K562 (cell line): Measurements from ENCODE around the gene SCRG1. TPM values are rescaled to one million over a fixed set of nuclear protein-coding genes. Genes with fewer than 3 reads are reported as not detected.
A peak's percentile ranks its signal among the peaks of the same experiment; 100 is the strongest.

Source experiments
- ATAC-seq: fragments of 200-7000 bp; cut with Tn5 transposase; 3 replicates; pipeline ENCODE4 v1.9.1; 2020; ENCODE audit warnings: moderate library complexity
- BruUV-seq: library from RNA; stranded (reverse); fragments of 400-500 nt; replicated peaks from 2 replicates; lab custom pipeline; 2021; lab: Mats Ljungman, UMichigan
- CTCF ChIA-PET: fragments of 300-600 bp; formaldehyde crosslinking; extraction: SDS; loops from one replicate; lab custom pipeline; 2021; ENCODE audit warnings: low intra/inter-chr PET ratio; lab: Yijun Ruan, JAX
- POLR2A ChIA-PET: fragments of 300-600, 350-650 bp; sonication (Branson Sonifier 250); formaldehyde crosslinking; extraction: SDS; loops from one replicate; lab custom pipeline; 2021; ENCODE audit warnings: antibody characterized with exemption, inconsistent platforms; lab: Yijun Ruan, JAX
- DNase-seq, 4 experiments: peaks; one replicate each; pipeline versions ENCODE4 v3.0.0 to v3.0.0-alpha.2; 2011 to 2018; ENCODE audit warnings: low spot score in 3 of 4, mixed read lengths in 3 of 4; ENCODE audit errors: extremely low read depth in 1 of 4
- FAIRE-seq: peaks from 2 replicates; lab custom pipeline; 2011; peaks lifted over from hg19 to GRCh38; lab: Jason Lieb, UNC
- H2AFZ ChIP-seq: 2 replicates; pipeline ENCODE4 v1.6.0; 2011; ENCODE audit warnings: low read depth, low read length, control low read depth, inconsistent platforms
- H3K27ac ChIP-seq: fragments of 200-600 bp; 3 replicates; pipeline ENCODE4 v1.8.0; 2011; ENCODE audit warnings: low read depth, mild to moderate bottlenecking, control low read depth, inconsistent platforms, low read length, moderate library complexity, mixed read lengths; ENCODE audit errors: extremely low read depth
- H3K27me3 ChIP-seq, 2 experiments: fragments of 300-600 bp in 1 of 2; 2 replicates in 1 of 2; 3 replicates in 1 of 2; pipeline versions ENCODE4 v1.6.0 to v1.8.0; 2011; ENCODE audit warnings: inconsistent platforms in 2 of 2, low read length in 2 of 2, mild to moderate bottlenecking in 1 of 2, mixed read lengths in 1 of 2, moderate library complexity in 1 of 2; ENCODE audit not compliant: control insufficient read depth in 2 of 2, insufficient read depth in 2 of 2
- H3K36me3 ChIP-seq: fragments of 300-600 bp; 3 replicates; pipeline ENCODE4 v1.8.0; 2011; ENCODE audit warnings: mild to moderate bottlenecking, low read length, inconsistent platforms; ENCODE audit not compliant: control insufficient read depth, insufficient read depth
- H3K4me1 ChIP-seq, 2 experiments: fragments of 200-600 bp in 1 of 2; replicated peaks in 1 of 2; 2 replicates in 1 of 2; 3 replicates in 1 of 2; pipeline versions ENCODE4 v1.5.1 to v1.8.0; 2011; ENCODE audit warnings: inconsistent platforms in 2 of 2, low read length in 2 of 2, mild to moderate bottlenecking in 1 of 2, mixed read lengths in 1 of 2, moderate library complexity in 1 of 2; ENCODE audit not compliant: control insufficient read depth in 2 of 2, insufficient read depth in 2 of 2
- H3K4me2 ChIP-seq: 2 replicates; pipeline ENCODE4 v1.6.1; 2011; ENCODE audit warnings: low read length, control low read depth, inconsistent platforms, mixed read lengths; ENCODE audit not compliant: insufficient read depth
- H3K4me3 ChIP-seq: fragments of 200-600 bp; sonication (generic), shearing (Covaris generic); 2 replicates; pipeline ENCODE4 v1.5.1; 2016; ENCODE audit warnings: control low read depth, inconsistent platforms
- H3K79me2 ChIP-seq: fragments of 200-600 bp; 3 replicates; pipeline ENCODE4 v1.8.0; 2011; ENCODE audit warnings: low read length, inconsistent platforms; ENCODE audit not compliant: control insufficient read depth, insufficient read depth
- H3K9ac ChIP-seq, 2 experiments: 2 replicates each; pipeline versions ENCODE4 v1.6.0 to v1.6.1; 2011; ENCODE audit warnings: low read depth in 2 of 2, low read length in 2 of 2, control low read depth in 1 of 2, inconsistent platforms in 1 of 2, mild to moderate bottlenecking in 1 of 2, mixed read lengths in 1 of 2; ENCODE audit not compliant: insufficient read depth in 1 of 2
- H3K9me1 ChIP-seq: one replicate; pipeline ENCODE4 v1.6.0; 2011; ENCODE audit warnings: inconsistent platforms, mild to moderate bottlenecking, low read length, moderate library complexity; ENCODE audit not compliant: control insufficient read depth, insufficient read depth
- H3K9me3 ChIP-seq: replicated peaks from 2 replicates; pipeline ENCODE4 v1.5.1; 2011; ENCODE audit warnings: low read depth, low read length, inconsistent platforms; ENCODE audit not compliant: control insufficient read depth, insufficient read depth
- H4K20me1 ChIP-seq: replicated peaks from 2 replicates; pipeline ENCODE4 v1.6.1; 2011; ENCODE audit warnings: low read length, inconsistent platforms, mixed read lengths; ENCODE audit not compliant: control insufficient read depth, insufficient read depth
- ARID1B ChIP-seq: fragments of 450-650 bp; IDR thresholded peaks from 2 replicates; pipeline ENCODE4 v1.6.1; 2016; ENCODE audit warnings: antibody characterized with exemption, mild to moderate bottlenecking, inconsistent platforms
- ATF3 ChIP-seq, 2 experiments: fragments of 450-650 bp in 1 of 2; sonication (generic) in 1 of 2; formaldehyde crosslinking in 1 of 2; IDR thresholded peaks in 1 of 2; conservative IDR thresholded peaks in 1 of 2; 2 replicates each; pipeline versions ENCODE4 v1.6.1 to v1.8.1; 2016 to 2023; ENCODE audit warnings: mild to moderate bottlenecking in 2 of 2, moderate library complexity in 2 of 2, inconsistent platforms in 1 of 2, missing genetic modification reagents in 1 of 2
- BRF1 ChIP-seq: IDR thresholded peaks from 3 replicates; pipeline ENCODE4 v1.6.1; 2011; ENCODE audit warnings: borderline replicate concordance, mild to moderate bottlenecking; ENCODE audit not compliant: insufficient read length; ENCODE audit errors: extremely low read depth
- CBFA2T3 ChIP-seq: fragments of 450-650 bp; IDR thresholded peaks from 2 replicates; pipeline ENCODE4 v1.6.1; 2017
- CEBPB ChIP-seq: fragments of 450-650 bp; IDR thresholded peaks from 2 replicates; pipeline ENCODE4 v1.6.1; 2016; ENCODE audit warnings: missing genetic modification characterization, missing compliant biosample characterization
- CEBPG ChIP-seq, 3 experiments: fragments of 200-800 bp in 1 of 3; sonication (Bioruptor generic) in 1 of 3; sonication (generic) in 1 of 3; formaldehyde crosslinking in 1 of 3; IDR thresholded peaks in 2 of 3; conservative IDR thresholded peaks in 1 of 3; 2 replicates each; pipeline versions ENCODE4 v1.6.1 to v1.8.0; 2016 to 2022; ENCODE audit warnings: missing compliant biosample characterization in 2 of 3, missing genetic modification characterization in 2 of 3, mild to moderate bottlenecking in 1 of 3, missing genetic modification reagents in 1 of 3
- JUND ChIP-seq, 2 experiments: IDR thresholded peaks; 2 replicates in 1 of 2; 3 replicates in 1 of 2; pipeline ENCODE4 v1.6.1; 2011; ENCODE audit warnings: borderline replicate concordance in 2 of 2, low read depth in 2 of 2, low read length in 2 of 2, improper control_type of control experiment in 1 of 2, missing biosample characterization in 1 of 2, missing genetic modification characterization in 1 of 2, missing genetic modification reagents in 1 of 2
- RFX7 ChIP-seq: fragments of 250-450 bp; sonication (Bioruptor Pico); IDR thresholded peaks from 2 replicates; pipeline ENCODE4 v1.5.1; 2021; ENCODE audit warnings: mild to moderate bottlenecking
- TARDBP ChIP-seq: fragments of 450-650 bp; IDR thresholded peaks from 2 replicates; pipeline ENCODE4 v1.6.1; 2016
- TEAD4 ChIP-seq, 2 experiments: sonication (generic) in 1 of 2; formaldehyde crosslinking in 1 of 2; IDR thresholded peaks; 2 replicates each; pipeline versions ENCODE4 v1.6.1 to v1.8.0; 2012 to 2022; ENCODE audit warnings: borderline replicate concordance in 1 of 2, inconsistent platforms in 1 of 2, low read length in 1 of 2, mild to moderate bottlenecking in 1 of 2, missing genetic modification reagents in 1 of 2
- TRIM24 ChIP-seq, 2 experiments: fragments of 450-650 bp; IDR thresholded peaks; 2 replicates each; pipeline ENCODE4 v1.6.1; 2016
- in situ Hi-C: fragments of 300-500 bp; cut with MboI; formaldehyde crosslinking; loops from 4 replicates; pipeline ENCODE4 v1.15.0; 2018; ENCODE audit warnings: inconsistent platforms, mixed read lengths
- intact Hi-C: fragments of 100-400 bp; cut with micrococcal nuclease; formaldehyde crosslinking; loops from 2 replicates; pipeline ENCODE4 v1.14.2; 2022
- polyA plus RNA-seq, 8 experiments: library from polyadenylated mRNA; depleted of rRNA in 4 of 8; stranded (reverse) in 5 of 8; unstranded in 3 of 8; fragments of >200 nt; fragmentation: Nextera tagmentation in 2 of 8; fragmentation: Illumina TruSeq in 1 of 8; extraction: Ambion mirVana in 2 of 8; extraction: Trizol in 1 of 8; gene quantifications; 2 replicates each; pipeline versions ENCODE4 v1.2.1 to v1.2.3, GENCODE V29; 2011 to 2014; ENCODE audit warnings: inconsistent platforms in 1 of 8, missing spikeins in 1 of 8
- total RNA-seq, 7 experiments: library from RNA; depleted of rRNA in 6 of 7; stranded (reverse); fragments of >200 nt in 6 of 7; fragmentation: Illumina TruSeq in 2 of 7; extraction: Trizol in 2 of 7; gene quantifications; 2 replicates each; pipeline versions ENCODE4 v1.2.1 to v1.2.3, GENCODE V29; 2011 to 2021; ENCODE audit warnings: low replicate concordance in 1 of 7
- TF ChIP-seq, protein P1 (sequence below): fragments of 250-450 bp; sonication (Bioruptor Pico); IDR thresholded peaks from 2 replicates; pipeline ENCODE4 v1.4.0; 2020
- TF ChIP-seq, protein P2 (sequence below): fragments of 450-650 bp; IDR thresholded peaks from 2 replicates; pipeline ENCODE4 v1.6.1; 2014; ENCODE audit warnings: low read depth, mild to moderate bottlenecking, moderate library complexity, borderline replicate concordance

The SCRG1 gene
- total and polyA plus RNA-seq, 9 of the 15 experiments (the other 6 are each of a cell fraction or from before 2014, with no cell fraction given) = 0.01 TPM; not detected in 7

GRCh38 chr4:173443121-173443520, 44.2 kb upstream of the SCRG1 start:
- Histone ChIP-seq H3K4me1 (peaks cover 0 to 11% of the 10 kb centered on the region in 2 experiments; a peak in 2 of 5 replicates), H4K20me1 (no peaks in the 10 kb centered on the region), H3K36me3 (no peaks in the 10 kb centered on the region), H3K9me1 (no peaks in the 10 kb centered on the region), H2AFZ (0 out of 2 replicates have a peak overlapping the region, but pooled peaks have one; percentile 79), H3K79me2 (no peaks in the 10 kb centered on the region), H3K9me3 (no peaks in the 10 kb centered on the region), H3K27me3 (no peaks in the 10 kb centered on the region), H3K9ac (no peak overlapping the region), H3K27ac (peak overlapping the region; percentile 45; the same call in 2 of the 3 replicates), H3K4me2 (no peak overlapping the region), H3K4me3 (no peak overlapping the region)
- no peak for DNase-seq
- ChIA-PET CTCF (no interaction called here), POLR2A (no interaction called here)
- intact Hi-C loops = no loop called here
- in situ Hi-C loops = no loop called here
- BruUV-seq = no TSS peak
- peak; percentile 22; the same call in 1 of the 3 replicates for ATAC-seq
- FAIRE-seq = no peak
- TF ChIP-seq TARDBP (no peak), JUND (IDR thresholded peaks at IDR 0.05; ENCODE audit: borderline replicate concordance, low read depth, low read length) (no peak), JUND (tag; IDR thresholded peaks at IDR 0.05; ENCODE audit: borderline replicate concordance, low read depth, low read length) (0 out of 3 replicates have a peak, but pooled peaks have one; percentile 13), TEAD4 (IDR thresholded peaks at IDR 0.05; ENCODE audit: low read length) (peak; percentile 44), TEAD4 (CRISPR knock-in tag; IDR thresholded peaks at IDR 0.05; ENCODE audit: borderline replicate concordance) (no peak), RFX7 (CRISPR knock-in tag) (no peak), CEBPB (tag) (peak; percentile 86), ATF3 (IDR thresholded peaks at IDR 0.05) (peak; percentile 21; the same call in 1 of the 2 replicates), ATF3 (CRISPR knock-in tag; conservative IDR thresholded peaks at IDR 0.05) (no peak), CEBPG (CRISPR knock-in tag; IDR thresholded peaks at IDR 0.05) (no peak), CEBPG (tag; conservative IDR thresholded peaks at IDR 0.05 in 1 of 2, IDR thresholded peaks at IDR 0.05 in 1 of 2) (peak; percentile 32 to 65; a peak in 3 of 4 replicates), CBFA2T3 (peak; percentile 41), BRF1 (no peak), ARID1B (peak; percentile 35; the same call in 1 of the 2 replicates), TRIM24 (IDR thresholded peaks at IDR 0.05) (peak in 1 of 2 experiments; percentile 65; a peak in 1 of 4 replicates)
- TF ChIP-seq, protein P1, sequence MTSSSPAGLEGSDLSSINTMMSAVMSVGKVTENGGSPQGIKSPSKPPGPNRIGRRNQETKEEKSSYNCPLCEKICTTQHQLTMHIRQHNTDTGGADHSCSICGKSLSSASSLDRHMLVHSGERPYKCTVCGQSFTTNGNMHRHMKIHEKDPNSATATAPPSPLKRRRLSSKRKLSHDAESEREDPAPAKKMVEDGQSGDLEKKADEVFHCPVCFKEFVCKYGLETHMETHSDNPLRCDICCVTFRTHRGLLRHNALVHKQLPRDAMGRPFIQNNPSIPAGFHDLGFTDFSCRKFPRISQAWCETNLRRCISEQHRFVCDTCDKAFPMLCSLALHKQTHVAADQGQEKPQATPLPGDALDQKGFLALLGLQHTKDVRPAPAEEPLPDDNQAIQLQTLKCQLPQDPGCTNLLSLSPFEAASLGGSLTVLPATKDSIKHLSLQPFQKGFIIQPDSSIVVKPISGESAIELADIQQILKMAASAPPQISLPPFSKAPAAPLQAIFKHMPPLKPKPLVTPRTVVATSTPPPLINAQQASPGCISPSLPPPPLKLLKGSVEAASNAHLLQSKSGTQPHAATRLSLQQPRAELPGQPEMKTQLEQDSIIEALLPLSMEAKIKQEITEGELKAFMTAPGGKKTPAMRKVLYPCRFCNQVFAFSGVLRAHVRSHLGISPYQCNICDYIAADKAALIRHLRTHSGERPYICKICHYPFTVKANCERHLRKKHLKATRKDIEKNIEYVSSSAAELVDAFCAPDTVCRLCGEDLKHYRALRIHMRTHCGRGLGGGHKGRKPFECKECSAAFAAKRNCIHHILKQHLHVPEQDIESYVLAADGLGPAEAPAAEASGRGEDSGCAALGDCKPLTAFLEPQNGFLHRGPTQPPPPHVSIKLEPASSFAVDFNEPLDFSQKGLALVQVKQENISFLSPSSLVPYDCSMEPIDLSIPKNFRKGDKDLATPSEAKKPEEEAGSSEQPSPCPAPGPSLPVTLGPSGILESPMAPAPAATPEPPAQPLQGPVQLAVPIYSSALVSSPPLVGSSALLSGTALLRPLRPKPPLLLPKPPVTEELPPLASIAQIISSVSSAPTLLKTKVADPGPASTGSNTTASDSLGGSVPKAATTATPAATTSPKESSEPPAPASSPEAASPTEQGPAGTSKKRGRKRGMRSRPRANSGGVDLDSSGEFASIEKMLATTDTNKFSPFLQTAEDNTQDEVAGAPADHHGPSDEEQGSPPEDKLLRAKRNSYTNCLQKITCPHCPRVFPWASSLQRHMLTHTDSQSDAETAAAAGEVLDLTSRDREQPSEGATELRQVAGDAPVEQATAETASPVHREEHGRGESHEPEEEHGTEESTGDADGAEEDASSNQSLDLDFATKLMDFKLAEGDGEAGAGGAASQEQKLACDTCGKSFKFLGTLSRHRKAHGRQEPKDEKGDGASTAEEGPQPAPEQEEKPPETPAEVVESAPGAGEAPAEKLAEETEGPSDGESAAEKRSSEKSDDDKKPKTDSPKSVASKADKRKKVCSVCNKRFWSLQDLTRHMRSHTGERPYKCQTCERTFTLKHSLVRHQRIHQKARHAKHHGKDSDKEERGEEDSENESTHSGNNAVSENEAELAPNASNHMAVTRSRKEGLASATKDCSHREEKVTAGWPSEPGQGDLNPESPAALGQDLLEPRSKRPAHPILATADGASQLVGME (CRISPR knock-in tag) = no peak
- TF ChIP-seq, protein P2, sequence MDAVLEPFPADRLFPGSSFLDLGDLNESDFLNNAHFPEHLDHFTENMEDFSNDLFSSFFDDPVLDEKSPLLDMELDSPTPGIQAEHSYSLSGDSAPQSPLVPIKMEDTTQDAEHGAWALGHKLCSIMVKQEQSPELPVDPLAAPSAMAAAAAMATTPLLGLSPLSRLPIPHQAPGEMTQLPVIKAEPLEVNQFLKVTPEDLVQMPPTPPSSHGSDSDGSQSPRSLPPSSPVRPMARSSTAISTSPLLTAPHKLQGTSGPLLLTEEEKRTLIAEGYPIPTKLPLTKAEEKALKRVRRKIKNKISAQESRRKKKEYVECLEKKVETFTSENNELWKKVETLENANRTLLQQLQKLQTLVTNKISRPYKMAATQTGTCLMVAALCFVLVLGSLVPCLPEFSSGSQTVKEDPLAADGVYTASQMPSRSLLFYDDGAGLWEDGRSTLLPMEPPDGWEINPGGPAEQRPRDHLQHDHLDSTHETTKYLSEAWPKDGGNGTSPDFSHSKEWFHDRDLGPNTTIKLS = no peak
